Measurements from ENCODE around the gene KCNJ11. TPM values are rescaled to one million over a fixed set of nuclear protein-coding genes. Genes with fewer than 3 reads are reported as not detected.

KCNJ11 gene
- total and polyA plus RNA-seq, 2 of the 4 experiments (the other 2 are of a cell fraction), result not detected

- Histone ChIP-seq H3K18ac (ENCODE audit: low read depth, low read length) (no peak overlapping the region), H3K79me1 (ENCODE audit: low read depth in 1 of 2, low read length in 2 of 2) (no peaks in the 10 kb centered on the region), H3K23ac (ENCODE audit: low read depth, low read length) (no peak overlapping the region), H2BK20ac (ENCODE audit: low read depth, low read length) (no peak overlapping the region), H4K5ac (ENCODE audit: low read depth, low read length) (no peak overlapping the region), H3K27me3 (ENCODE audit: control insufficient read depth, insufficient read depth, low read length) (peaks cover 9% of the 10 kb centered on the region), H2BK120ac (ENCODE audit: low read depth, low read length) (no peak overlapping the region), H2AK5ac (ENCODE audit: low read depth, low read length) (no peak overlapping the region), H3K27ac (ENCODE audit: insufficient read depth, low read length) (no peak overlapping the region), H3K4me2 (ENCODE audit: low read depth, low read length) (no peak overlapping the region), H3K9me3 (ENCODE audit: control insufficient read depth, insufficient read depth, low read length) (no peaks in the 10 kb centered on the region), H3K36me3 (ENCODE audit: control insufficient read depth, insufficient read depth, low read length) (no peaks in the 10 kb centered on the region), H4K20me1 (ENCODE audit: insufficient read depth, low read length) (no peaks in the 10 kb centered on the region), H2AFZ (replicated peaks; ENCODE audit: low read length, poor library complexity) (no peak overlapping the region), H3K9ac (ENCODE audit: low read depth, low read length) (no peak overlapping the region), H4K91ac (ENCODE audit: insufficient read depth, low read depth, low read length) (no peak overlapping the region), H3K14ac (replicated peaks; ENCODE audit: low read depth, low read length) (no peak overlapping the region), H2AK9ac (replicated peaks; ENCODE audit: low read depth, low read length, poor library complexity) (peak overlapping the region; percentile 35), H3K4me3 (ENCODE audit: insufficient read depth, low read depth, low read length) (no peak overlapping the region), H3K56ac (ENCODE audit: extremely low read depth, insufficient read depth, low read length) (no peak overlapping the region), H3K9me1 (ENCODE audit: insufficient read depth, low read length) (no peaks in the 10 kb centered on the region), H4K8ac (ENCODE audit: low read depth in 2 of 2, low read length in 2 of 2) (no peak overlapping the region), H3K4me1 (ENCODE audit: control insufficient read depth, insufficient read depth, low read length) (no peaks in the 10 kb centered on the region), H2BK15ac (ENCODE audit: low read depth, low read length) (no peak overlapping the region), H3K4ac (ENCODE audit: low read depth, low read length) (no peak overlapping the region), H2BK5ac (ENCODE audit: low read depth, low read length, poor library complexity, severe bottlenecking) (no peak overlapping the region)
- ATAC-seq (ENCODE audit: low read depth) (no peak), DNase-seq (no peak)
- POLR2A ChIA-PET (ENCODE audit: unreplicated experiment), result no interaction called here
- WGBS, 2 experiments (ENCODE audit: extremely low coverage in 2 of 2, insufficient read length in 1 of 2), result 76% methylated on average over 7 of the region's 11 CpGs; no CpG with 5 or more reads in 1 of the 2 experiments
- CTCF ChIA-PET, result interaction anchor here (1.0 kb wide), 1 partner anchor 11 kb away, joined by 6 read pairs; no protein-coding TSS in a partner anchor
- intact Hi-C loops (cut with micrococcal nuclease), result no loop called here
- BruUV-seq (replicated peaks), result no TSS peak
- dilution Hi-C loops (cut with HindIII; ENCODE audit: low sequenced_read_pairs, unreplicated experiment), result no loop called here
- in situ Hi-C loops (cut with MboI; ENCODE audit: low sequenced_read_pairs), result no loop called here
- TF ChIP-seq POLR2A (IDR thresholded peaks at IDR 0.05; ENCODE audit: low read depth, low read length) (no peak), MAZ (IDR thresholded peaks at IDR 0.05; ENCODE audit: borderline replicate concordance, low read depth, low read length) (no peak), FOS (IDR thresholded peaks at IDR 0.05; ENCODE audit: low read depth, low read length) (no peak), SMC3 (IDR thresholded peaks at IDR 0.05; ENCODE audit: low read depth, low read length) (no peak), RAD21 (IDR thresholded peaks at IDR 0.05; ENCODE audit: low read length) (no peak), BHLHE40 (IDR thresholded peaks at IDR 0.05; ENCODE audit: low read depth, low read length) (no peak), CHD1 (IDR thresholded peaks at IDR 0.05; ENCODE audit: low read depth, low read length) (no peak), RFX5 (IDR thresholded peaks at IDR 0.05; ENCODE audit: low read depth, low read length) (no peak), NFE2L2 (IDR thresholded peaks at IDR 0.05; ENCODE audit: low read depth, low read length) (no peak), RCOR1 (IDR thresholded peaks at IDR 0.05; ENCODE audit: insufficient replicate concordance, low read length) (no peak), MAFK (IDR thresholded peaks at IDR 0.05; ENCODE audit: low read depth, low read length) (no peak), CEBPB (IDR thresholded peaks at IDR 0.05; ENCODE audit: low read depth, low read length) (no peak), MXI1 (IDR thresholded peaks at IDR 0.05; ENCODE audit: borderline replicate concordance, low read depth, low read length) (no peak)
- TF ChIP-seq, protein P1, sequence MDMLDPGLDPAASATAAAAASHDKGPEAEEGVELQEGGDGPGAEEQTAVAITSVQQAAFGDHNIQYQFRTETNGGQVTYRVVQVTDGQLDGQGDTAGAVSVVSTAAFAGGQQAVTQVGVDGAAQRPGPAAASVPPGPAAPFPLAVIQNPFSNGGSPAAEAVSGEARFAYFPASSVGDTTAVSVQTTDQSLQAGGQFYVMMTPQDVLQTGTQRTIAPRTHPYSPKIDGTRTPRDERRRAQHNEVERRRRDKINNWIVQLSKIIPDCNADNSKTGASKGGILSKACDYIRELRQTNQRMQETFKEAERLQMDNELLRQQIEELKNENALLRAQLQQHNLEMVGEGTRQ (IDR thresholded peaks at IDR 0.05; ENCODE audit: low read depth, low read length), result no peak
- TF ChIP-seq, protein P2, sequence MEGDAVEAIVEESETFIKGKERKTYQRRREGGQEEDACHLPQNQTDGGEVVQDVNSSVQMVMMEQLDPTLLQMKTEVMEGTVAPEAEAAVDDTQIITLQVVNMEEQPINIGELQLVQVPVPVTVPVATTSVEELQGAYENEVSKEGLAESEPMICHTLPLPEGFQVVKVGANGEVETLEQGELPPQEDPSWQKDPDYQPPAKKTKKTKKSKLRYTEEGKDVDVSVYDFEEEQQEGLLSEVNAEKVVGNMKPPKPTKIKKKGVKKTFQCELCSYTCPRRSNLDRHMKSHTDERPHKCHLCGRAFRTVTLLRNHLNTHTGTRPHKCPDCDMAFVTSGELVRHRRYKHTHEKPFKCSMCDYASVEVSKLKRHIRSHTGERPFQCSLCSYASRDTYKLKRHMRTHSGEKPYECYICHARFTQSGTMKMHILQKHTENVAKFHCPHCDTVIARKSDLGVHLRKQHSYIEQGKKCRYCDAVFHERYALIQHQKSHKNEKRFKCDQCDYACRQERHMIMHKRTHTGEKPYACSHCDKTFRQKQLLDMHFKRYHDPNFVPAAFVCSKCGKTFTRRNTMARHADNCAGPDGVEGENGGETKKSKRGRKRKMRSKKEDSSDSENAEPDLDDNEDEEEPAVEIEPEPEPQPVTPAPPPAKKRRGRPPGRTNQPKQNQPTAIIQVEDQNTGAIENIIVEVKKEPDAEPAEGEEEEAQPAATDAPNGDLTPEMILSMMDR (conservative IDR thresholded peaks at IDR 0.05; ENCODE audit: low read depth, low read length), result no peak
- TF ChIP-seq, protein P3, sequence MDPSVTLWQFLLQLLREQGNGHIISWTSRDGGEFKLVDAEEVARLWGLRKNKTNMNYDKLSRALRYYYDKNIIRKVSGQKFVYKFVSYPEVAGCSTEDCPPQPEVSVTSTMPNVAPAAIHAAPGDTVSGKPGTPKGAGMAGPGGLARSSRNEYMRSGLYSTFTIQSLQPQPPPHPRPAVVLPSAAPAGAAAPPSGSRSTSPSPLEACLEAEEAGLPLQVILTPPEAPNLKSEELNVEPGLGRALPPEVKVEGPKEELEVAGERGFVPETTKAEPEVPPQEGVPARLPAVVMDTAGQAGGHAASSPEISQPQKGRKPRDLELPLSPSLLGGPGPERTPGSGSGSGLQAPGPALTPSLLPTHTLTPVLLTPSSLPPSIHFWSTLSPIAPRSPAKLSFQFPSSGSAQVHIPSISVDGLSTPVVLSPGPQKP (IDR thresholded peaks at IDR 0.05; ENCODE audit: borderline replicate concordance, low read depth, low read length), result no peak
These were observed 35.3 kb upstream of the KCNJ11 start for GRCh38 chr11:17423533-17424310.
